Bronchial epithelial cell (primary cell): Measurements from ENCODE around the gene LDAF1. TPM values are rescaled to one million over a fixed set of nuclear protein-coding genes. Genes with fewer than 3 reads are reported as not detected.

Experiments used
- DNase-seq: peaks from one replicate; pipeline ENCODE4 v3.0.0-alpha.2; 2010; ENCODE audit warnings: low read depth
- FAIRE-seq: peaks from 2 replicates; lab custom pipeline; 2011; peaks lifted over from hg19 to GRCh38; lab: Jason Lieb, UNC
- H3K27me3 ChIP-seq: 2 replicates; pipeline ENCODE4 v1.5.1; 2011; ENCODE audit warnings: low read length; ENCODE audit not compliant: control insufficient read depth, insufficient read depth
- H3K36me3 ChIP-seq: 2 replicates; pipeline ENCODE4 v1.5.1; 2011; ENCODE audit warnings: low read length; ENCODE audit not compliant: control insufficient read depth, insufficient read depth
- H3K4me3 ChIP-seq: 2 replicates; pipeline ENCODE4 v1.5.1; 2011; ENCODE audit warnings: mild to moderate bottlenecking, low read depth, low read length, control low read depth
- CTCF ChIP-seq: IDR thresholded peaks from 2 replicates; pipeline ENCODE4 v1.5.1; 2011; ENCODE audit warnings: mild to moderate bottlenecking, moderate library complexity, low read length, control low read depth, inconsistent platforms; ENCODE audit not compliant: insufficient read depth, severe bottlenecking
- total RNA-seq: library from RNA; depleted of rRNA; stranded (reverse); fragments of >200 nt; gene quantifications from 2 replicates; pipeline ENCODE4 v1.2.1, GENCODE V29; 2014

LDAF1 gene
- total RNA-seq, 1 donor from 2014 or later = 90.6 TPM

GRCh38 chr16:21162661-21163151, 4.2 kb downstream of the LDAF1 start:
- peaks cover 23% of the 10 kb centered on the region for H3K36me3 ChIP-seq
- TF ChIP-seq CTCF = no peak
- DNase-seq (no peak), FAIRE-seq (no peak)
- no peaks in the 10 kb centered on the region for H3K27me3 ChIP-seq
- no peak overlapping the region for H3K4me3 ChIP-seq

GRCh38 chr16:21163576-21163975, 5.1 kb downstream of the LDAF1 start:
- H3K36me3 ChIP-seq = peaks cover 23% of the 10 kb centered on the region
- DNase-seq = no peak
- no peak for TF ChIP-seq CTCF
- H3K27me3 ChIP-seq = no peaks in the 10 kb centered on the region
- H3K4me3 ChIP-seq = no peak overlapping the region
- no peak for FAIRE-seq

DNA sequence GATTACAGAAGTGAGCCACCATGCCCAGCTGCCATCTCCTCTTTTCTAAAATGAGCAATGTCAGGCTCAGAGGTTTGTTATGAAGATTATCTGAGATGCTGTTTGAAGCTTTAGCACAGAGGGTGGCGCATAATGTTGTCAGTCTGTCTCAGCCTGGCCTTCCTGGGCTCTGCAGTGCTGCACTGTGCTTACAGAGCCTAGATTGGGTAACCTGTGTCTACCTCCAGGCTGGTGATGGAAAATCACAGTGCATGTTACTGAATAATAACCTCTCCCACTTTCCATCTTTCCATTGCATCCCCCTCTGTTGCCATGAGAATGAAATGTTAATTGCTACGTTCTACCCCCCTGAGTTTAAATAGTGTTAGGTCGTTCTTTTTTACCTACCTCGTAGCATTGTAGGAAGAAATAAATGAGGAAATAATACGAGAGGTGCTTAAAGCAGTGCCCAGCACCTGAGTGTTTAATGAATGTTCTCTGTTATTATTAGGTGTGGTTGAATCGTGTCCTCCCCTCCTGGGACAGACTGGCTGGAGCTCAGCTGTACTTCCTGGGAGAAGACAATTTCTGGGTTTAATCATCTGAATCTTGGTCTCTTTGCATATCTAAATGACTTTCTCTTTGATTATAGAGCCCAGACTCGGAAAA, 6.2 kb downstream of the LDAF1 start:
- TF ChIP-seq CTCF = no peak
- FAIRE-seq (no peak), DNase-seq (no peak)
- peaks cover 23% of the 10 kb centered on the region for H3K36me3 ChIP-seq
- no peaks in the 10 kb centered on the region for H3K27me3 ChIP-seq
- no peak overlapping the region for H3K4me3 ChIP-seq

GRCh38 chr16:21166561-21166961, 8.1 kb downstream of the LDAF1 start:
- Histone ChIP-seq H3K4me3 (no peak overlapping the region), H3K27me3 (no peaks in the 10 kb centered on the region), H3K36me3 (peaks cover 22% of the 10 kb centered on the region)
- FAIRE-seq (no peak), DNase-seq (no peak)
- no peak for TF ChIP-seq CTCF

DNA sequence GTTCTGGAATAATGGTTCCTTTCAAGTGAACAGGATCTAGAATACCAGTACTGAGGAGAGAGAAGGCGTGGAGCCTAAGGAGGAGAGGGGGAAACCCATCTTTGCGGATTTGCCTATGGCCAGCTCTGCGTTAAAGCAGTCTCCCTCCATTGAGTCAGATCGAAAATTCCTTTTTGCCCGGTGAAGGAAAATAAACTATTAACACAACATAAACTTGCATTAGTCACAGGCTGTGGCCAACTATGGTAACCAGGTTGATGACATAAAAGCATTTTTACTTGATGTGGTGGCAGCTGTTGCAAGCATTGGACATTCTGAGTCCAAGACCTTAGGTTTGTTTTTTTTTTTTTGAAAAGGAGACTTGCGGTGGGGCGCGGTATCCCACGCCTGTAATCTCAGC, 8.9 kb downstream of the LDAF1 start:
- H3K4me3 ChIP-seq = no peak overlapping the region
- no peak for TF ChIP-seq CTCF
- peaks cover 22% of the 10 kb centered on the region for H3K36me3 ChIP-seq
- no peaks in the 10 kb centered on the region for H3K27me3 ChIP-seq
- FAIRE-seq = no peak
- DNase-seq = peak; percentile 60
